LHCN-M2 (cell line): Measurements from ENCODE around the gene TSGA10IP. TPM values are rescaled to one million over a fixed set of nuclear protein-coding genes. Genes with fewer than 3 reads are reported as not detected.
A peak's percentile ranks its signal among the peaks of the same experiment; 100 is the strongest.

Experiments used
- DNase-seq: peaks from one replicate; pipeline ENCODE4 v3.0.0-alpha.2; 2012; ENCODE audit warnings: low read depth
- total RNA-seq: library from RNA; depleted of rRNA; stranded (reverse); fragments of >200 nt; gene quantifications from 2 replicates; pipeline ENCODE4 v1.2.3, GENCODE V29; 2014; rRNA removed

The TSGA10IP gene
- total RNA-seq, 1 experiment from 2014 or later = not detected

GRCh38 chr11:66004186-66004585 lies 58.9 kb downstream of the TSGA10IP start:
- peak; percentile 63 for DNase-seq

- DNase-seq = no peak
These were observed 61.0 kb downstream of the TSGA10IP start for GRCh38 chr11:66006134-66006890.

- no peak for DNase-seq
These were observed 61.6 kb downstream of the TSGA10IP start for GRCh38 chr11:66006891-66007176.

- no peak for DNase-seq
These were observed 61.9 kb downstream of the TSGA10IP start for GRCh38 chr11:66007201-66007634.

- no peak for DNase-seq
These were observed 62.8 kb downstream of the TSGA10IP start for GRCh38 chr11:66008095-66008467.

GRCh38 chr11:66008468-66009101 lies 63.3 kb downstream of the TSGA10IP start:
- peak; percentile 96 for DNase-seq

Other genes starting within 250 kb of the TSGA10IP start
- gene KAT5, start 233.2 kb upstream of the TSGA10IP start, total RNA-seq = 43.1 and 47.6 TPM in 2 replicates
- 76.4 and 87.5 TPM in 2 replicates for gene RNASEH2C, start 224.7 kb upstream of the TSGA10IP start, total RNA-seq
- gene AP5B1, start 164.5 kb upstream of the TSGA10IP start, total RNA-seq = 12.8 and 14.1 TPM in 2 replicates
- not detected in 2 replicates for gene OVOL1, start 158.4 kb upstream of the TSGA10IP start, total RNA-seq
- gene SNX32, start 111.5 kb upstream of the TSGA10IP start, total RNA-seq = 0.45 and 0.69 TPM in 2 replicates
- 1,867 and 1,951 TPM in 2 replicates for gene CFL1, start 87.3 kb upstream of the TSGA10IP start, total RNA-seq
- 49.4 and 51.7 TPM in 2 replicates for gene MUS81, start 85.0 kb upstream of the TSGA10IP start, total RNA-seq
- 217 and 228 TPM in 2 replicates for gene EFEMP2, start 72.7 kb upstream of the TSGA10IP start, total RNA-seq
- gene CTSW, start 65.6 kb upstream of the TSGA10IP start, total RNA-seq = 0.40 TPM in 1 of 2 replicates, not detected in the other
- 165 and 171 TPM in 2 replicates for gene FIBP, start 57.0 kb upstream of the TSGA10IP start, total RNA-seq
- gene CCDC85B, start 54.8 kb upstream of the TSGA10IP start, total RNA-seq = 91.2 and 95.5 TPM in 2 replicates
- 257 and 266 TPM in 2 replicates for gene FOSL1, start 45.1 kb upstream of the TSGA10IP start, total RNA-seq
- 57.1 and 69.1 TPM in 2 replicates for gene C11orf68, start 26.4 kb upstream of the TSGA10IP start, total RNA-seq
- gene DRAP1, start 26.1 kb upstream of the TSGA10IP start, total RNA-seq = 375 and 383 TPM in 2 replicates
- 36.0 and 45.7 TPM in 2 replicates for gene SART1, start 16.3 kb downstream of the TSGA10IP start, total RNA-seq
- 47.0 and 53.3 TPM in 2 replicates for gene EIF1AD, start 56.7 kb downstream of the TSGA10IP start, total RNA-seq
- 67.8 and 70.4 TPM in 2 replicates for gene BANF1, start 57.0 kb downstream of the TSGA10IP start, total RNA-seq
- gene CST6, start 66.5 kb downstream of the TSGA10IP start, total RNA-seq = not detected in 2 replicates
- 0.75 and 1.8 TPM in 2 replicates for gene CATSPER1, start 81.0 kb downstream of the TSGA10IP start, total RNA-seq
- not detected in 2 replicates for gene GAL3ST3, start 103.7 kb downstream of the TSGA10IP start, total RNA-seq
- gene SF3B2, start 106.9 kb downstream of the TSGA10IP start, total RNA-seq = 156 and 163 TPM in 2 replicates
- 26.0 and 30.0 TPM in 2 replicates for gene PACS1, start 124.8 kb downstream of the TSGA10IP start, total RNA-seq